BE2C (cell line): Measurements from ENCODE around the gene GPR152.

Experiments
- DNase-seq: peaks from one replicate; pipeline ENCODE4 v3.0.0-alpha.2; 2020
- H3K27me3 ChIP-seq: fragments of 250-450 bp; sonication (Bioruptor Pico); 2 replicates; pipeline ENCODE4 v1.5.1; 2020; ENCODE audit warnings: mild to moderate bottlenecking
- H3K36me3 ChIP-seq: fragments of 250-450 bp; sonication (Bioruptor Pico); 2 replicates; pipeline ENCODE4 v1.5.1; 2020; ENCODE audit warnings: mild to moderate bottlenecking
- H3K4me1 ChIP-seq: fragments of 250-450 bp; sonication (Bioruptor Pico); 2 replicates; pipeline ENCODE4 v1.5.1; 2020
- H3K4me3 ChIP-seq: 2 replicates; pipeline ENCODE4 v1.5.1; 2011; ENCODE audit warnings: low read depth, low read length
- H3K9me3 ChIP-seq: fragments of 250-450 bp; sonication (Bioruptor Pico); 2 replicates; pipeline ENCODE4 v1.5.1; 2020
- CTCF ChIP-seq: IDR thresholded peaks from 2 replicates; pipeline ENCODE4 v1.5.1; 2012; ENCODE audit warnings: mild to moderate bottlenecking, low read depth, low read length

GPR152 gene

GRCh38 chr11:67470337-67471002, 17.9 kb upstream of the GPR152 start:
- no peaks in the 10 kb centered on the region for H3K9me3 ChIP-seq
- no peaks in the 10 kb centered on the region for H3K4me1 ChIP-seq
- H3K4me3 ChIP-seq: no peak overlapping the region
- no peaks in the 10 kb centered on the region for H3K27me3 ChIP-seq
- no peaks in the 10 kb centered on the region for H3K36me3 ChIP-seq
- no peak for DNase-seq
- no peak for TF ChIP-seq CTCF

- H3K9me3 ChIP-seq: no peaks in the 10 kb centered on the region
- no peaks in the 10 kb centered on the region for H3K36me3 ChIP-seq
- no peaks in the 10 kb centered on the region for H3K4me1 ChIP-seq
- no peak for TF ChIP-seq CTCF
- H3K27me3 ChIP-seq: no peaks in the 10 kb centered on the region
- DNase-seq: no peak
- H3K4me3 ChIP-seq: peak overlapping the region; percentile 68
These were observed 16.9 kb upstream of the GPR152 start for GRCh38 chr11:67469508-67469811.

- Histone ChIP-seq H3K36me3 (no peaks in the 10 kb centered on the region), H3K4me3 (peak within 1 kb of the TSS; percentile 69), H3K27me3 (no peaks in the 10 kb centered on the region), H3K4me1 (peaks cover 4% of the 10 kb centered on the region), H3K9me3 (no peaks in the 10 kb centered on the region)
- peak; percentile 96 for DNase-seq
- TF ChIP-seq CTCF: peak; percentile 50
These were observed 16.4 kb upstream of the GPR152 start, which contains the start of gene TMEM134 for GRCh38 chr11:67468759-67469507. Gene TMEM134, minus strand, starts transcription at chr11:67469251. Its CDS starts 59 bp downstream, at chr11:67469192.

GRCh38 chr11:67468456-67468758, 15.9 kb upstream of the GPR152 start:
- no peaks in the 10 kb centered on the region for H3K36me3 ChIP-seq
- no peaks in the 10 kb centered on the region for H3K27me3 ChIP-seq
- no peak for DNase-seq
- peaks cover 8% of the 10 kb centered on the region for H3K4me1 ChIP-seq
- no peaks in the 10 kb centered on the region for H3K9me3 ChIP-seq
- peak overlapping the region; percentile 69 for H3K4me3 ChIP-seq
- TF ChIP-seq CTCF: no peak

GRCh38 chr11:67468056-67468455, 15.5 kb upstream of the GPR152 start:
- H3K27me3 ChIP-seq: no peaks in the 10 kb centered on the region
- no peak for TF ChIP-seq CTCF
- peak overlapping the region; percentile 69 for H3K4me3 ChIP-seq
- no peaks in the 10 kb centered on the region for H3K9me3 ChIP-seq
- no peak for DNase-seq
- H3K4me1 ChIP-seq: peaks cover 8% of the 10 kb centered on the region
- H3K36me3 ChIP-seq: no peaks in the 10 kb centered on the region

GRCh38 chr11:67466962-67467771, 14.6 kb upstream of the GPR152 start:
- TF ChIP-seq CTCF: no peak
- no peak for DNase-seq
- Histone ChIP-seq H3K4me1 (peaks cover 8% of the 10 kb centered on the region), H3K9me3 (no peaks in the 10 kb centered on the region), H3K27me3 (no peaks in the 10 kb centered on the region), H3K36me3 (no peaks in the 10 kb centered on the region), H3K4me3 (no peak overlapping the region)
